ENCODE measurements around the gene ELOF1. TPM values are rescaled to one million over a fixed set of nuclear protein-coding genes. Genes with fewer than 3 reads are reported as not detected.

The ELOF1 gene
- total and polyA plus RNA-seq, 12 donors, result 24.9 to 91.0 (median 31.7) TPM

DNA sequence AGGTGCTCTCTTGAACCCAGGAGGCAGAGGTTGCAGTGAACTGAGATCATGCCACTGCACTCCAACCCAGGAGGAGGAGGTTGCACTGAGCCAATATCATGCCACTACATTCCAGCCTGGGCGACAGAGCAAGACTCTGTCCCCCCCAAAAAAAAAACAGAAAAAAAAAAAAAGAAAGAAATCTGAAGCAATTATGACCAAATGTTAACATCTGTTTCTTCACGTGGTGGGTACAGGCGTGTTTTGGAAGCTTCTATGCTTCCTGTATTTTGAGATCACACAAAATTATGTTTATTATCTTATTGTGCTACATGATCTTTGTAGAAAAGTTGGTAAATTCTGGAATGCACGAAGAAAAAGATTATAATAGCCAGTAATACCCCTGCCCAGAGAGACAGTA is 21.1 kb upstream of the ELOF1 start:
- Histone ChIP-seq H3K27ac (peak overlapping the region in 1 of 10 donors; percentile 87), H3K4me1 (peaks cover 0 to 74% (median 11%) of the 10 kb centered on the region in 9 donors), H3K27me3 (peaks cover 0 to 28% (median 10%) of the 10 kb centered on the region in 7 donors), H3K4me3 (no peak overlapping the region), H3K9me3 (no peaks in the 10 kb centered on the region), H3K36me3 (no peaks in the 10 kb centered on the region)
- intact Hi-C loops (cut with DNase I), result loop anchor here in 6 of 10 donors (10.0 kb wide), 2 partner anchors 45 to 285 kb away; partner anchors contain the start of genes TSPAN16 (in 5 of the 6) and CNN1 (in 1 of the 6)
- TF ChIP-seq, protein P1, sequence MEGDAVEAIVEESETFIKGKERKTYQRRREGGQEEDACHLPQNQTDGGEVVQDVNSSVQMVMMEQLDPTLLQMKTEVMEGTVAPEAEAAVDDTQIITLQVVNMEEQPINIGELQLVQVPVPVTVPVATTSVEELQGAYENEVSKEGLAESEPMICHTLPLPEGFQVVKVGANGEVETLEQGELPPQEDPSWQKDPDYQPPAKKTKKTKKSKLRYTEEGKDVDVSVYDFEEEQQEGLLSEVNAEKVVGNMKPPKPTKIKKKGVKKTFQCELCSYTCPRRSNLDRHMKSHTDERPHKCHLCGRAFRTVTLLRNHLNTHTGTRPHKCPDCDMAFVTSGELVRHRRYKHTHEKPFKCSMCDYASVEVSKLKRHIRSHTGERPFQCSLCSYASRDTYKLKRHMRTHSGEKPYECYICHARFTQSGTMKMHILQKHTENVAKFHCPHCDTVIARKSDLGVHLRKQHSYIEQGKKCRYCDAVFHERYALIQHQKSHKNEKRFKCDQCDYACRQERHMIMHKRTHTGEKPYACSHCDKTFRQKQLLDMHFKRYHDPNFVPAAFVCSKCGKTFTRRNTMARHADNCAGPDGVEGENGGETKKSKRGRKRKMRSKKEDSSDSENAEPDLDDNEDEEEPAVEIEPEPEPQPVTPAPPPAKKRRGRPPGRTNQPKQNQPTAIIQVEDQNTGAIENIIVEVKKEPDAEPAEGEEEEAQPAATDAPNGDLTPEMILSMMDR (IDR thresholded peaks at IDR 0.05), result no peak
- WGBS, 2 donors, result 70 to 78% methylated on average over 4 of the region's 4 CpGs
- DNase-seq (no peak), ATAC-seq (no peak)

- TF ChIP-seq, protein P1 (IDR thresholded peaks at IDR 0.05), result no peak
- peak overlapping the region in 2 of 10 donors; percentile 41 to 87 for H3K27ac ChIP-seq
- H3K9me3 ChIP-seq, result no peaks in the 10 kb centered on the region
- peaks cover 0 to 66% (median 11%) of the 10 kb centered on the region in 9 donors for H3K4me1 ChIP-seq
- ATAC-seq, result peak in 7 of 8 donors; percentile 32 to 57 (median 48)
- peak overlapping the region in 8 of 10 donors; percentile 17 to 61 (median 40) for H3K4me3 ChIP-seq
- H3K27me3 ChIP-seq, result peaks cover 0 to 28% (median 10%) of the 10 kb centered on the region in 7 donors
- intact Hi-C loops (cut with DNase I), result no loop called here
- no peaks in the 10 kb centered on the region for H3K36me3 ChIP-seq
- 19 to 20% methylated on average over 62 of the region's 62 CpGs for WGBS, 2 donors
- DNase-seq, result peak; percentile 46 to 54
These were observed 19.5 kb upstream of the ELOF1 start for GRCh38 chr19:11578258-11579142.

GRCh38 chr19:11577451-11578257 is 18.6 kb upstream of the ELOF1 start, which contains the start of gene ACP5:
Gene ACP5, minus strand, starts transcription at chr19:11577645. Its CDS starts 328 bp downstream, at chr19:11577317.
- peak within 1 kb of the TSS in 2 of 10 donors; percentile 41 to 87 for H3K27ac ChIP-seq
- WGBS, 2 donors, result 63 to 71% methylated on average over 18 of the region's 18 CpGs
- H3K9me3 ChIP-seq, result no peaks in the 10 kb centered on the region
- ATAC-seq, result peak in 7 of 8 donors; percentile 38 to 42 (median 40)
- peaks cover 0 to 61% (median 11%) of the 10 kb centered on the region in 9 donors for H3K4me1 ChIP-seq
- no peak for DNase-seq
- H3K4me3 ChIP-seq, result peak within 1 kb of the TSS in 8 of 10 donors; percentile 17 to 61 (median 40)
- H3K36me3 ChIP-seq, result no peaks in the 10 kb centered on the region
- H3K27me3 ChIP-seq, result peaks cover 0 to 28% (median 10%) of the 10 kb centered on the region in 7 donors
- intact Hi-C loops (cut with DNase I), result no loop called here
- TF ChIP-seq, protein P1 (IDR thresholded peaks at IDR 0.05), result no peak

DNA sequence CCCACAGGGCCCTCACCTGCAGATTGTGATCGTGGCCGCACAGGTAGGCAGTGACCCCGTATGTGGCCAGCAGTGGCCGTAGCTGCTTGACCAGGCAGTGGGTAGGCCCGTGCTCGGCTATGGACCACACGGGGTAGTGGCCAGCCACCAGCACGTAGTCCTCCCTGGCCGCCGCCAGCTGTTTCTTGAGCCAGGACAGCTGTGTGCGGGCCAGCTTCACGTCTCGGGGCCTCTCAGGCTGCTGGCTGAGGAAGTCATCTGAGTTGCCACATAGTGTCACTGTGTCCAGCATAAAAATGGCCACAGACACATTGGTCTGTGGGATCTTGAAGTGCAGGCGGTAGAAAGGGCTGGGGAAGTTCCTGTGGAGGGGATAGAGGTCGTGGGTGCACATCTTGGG is 17.2 kb upstream of the ELOF1 start:
- intact Hi-C loops (cut with DNase I), result no loop called here
- DNase-seq (no peak), ATAC-seq (peak in 1 of 8 donors; percentile 11)
- peaks cover 0 to 48% (median 10%) of the 10 kb centered on the region in 9 donors for H3K4me1 ChIP-seq
- 83% methylated on average over 15 of the region's 15 CpGs for WGBS, 2 donors
- peak overlapping the region in 1 of 10 donors; percentile 18 for H3K4me3 ChIP-seq
- H3K27ac ChIP-seq, result peak overlapping the region in 1 of 10 donors; percentile 46
- H3K9me3 ChIP-seq, result no peaks in the 10 kb centered on the region
- TF ChIP-seq, protein P1 (IDR thresholded peaks at IDR 0.05), result no peak
- H3K36me3 ChIP-seq, result no peaks in the 10 kb centered on the region
- peaks cover 0 to 26% (median 10%) of the 10 kb centered on the region in 7 donors for H3K27me3 ChIP-seq
